ENCODE measurements around the gene TXNDC11.

The TXNDC11 gene

GRCh38 chr16:11719762-11720161 is 22.9 kb downstream of the TXNDC11 start:
- Histone ChIP-seq H3K27ac (ENCODE audit: low read length) (no peak overlapping the region), H3K9me3 (ENCODE audit: control insufficient read depth, insufficient read depth, low read length) (no peaks in the 10 kb centered on the region), H3K4me1 (ENCODE audit: control insufficient read depth, insufficient read depth, low read length) (no peaks in the 10 kb centered on the region), H3K4me3 (ENCODE audit: low read length) (no peak overlapping the region), H3K36me3 (ENCODE audit: control insufficient read depth, insufficient read depth, low read length) (peaks cover 3% of the 10 kb centered on the region; the same call in 1 of the 2 replicates), H3K27me3 (ENCODE audit: control insufficient read depth, insufficient read depth, low read length) (no peaks in the 10 kb centered on the region)
- no peak for DNase-seq (ENCODE audit: low read depth, low spot score)
- WGBS (ENCODE audit: insufficient coverage, insufficient read length): no CpG with 5 or more reads among the region's 4 CpGs

GRCh38 chr16:11719171-11719570 is 23.5 kb downstream of the TXNDC11 start:
- H3K36me3 ChIP-seq (ENCODE audit: control insufficient read depth, insufficient read depth, low read length): peaks cover 3% of the 10 kb centered on the region; the same call in 1 of the 2 replicates
- H3K27ac ChIP-seq (ENCODE audit: low read length): no peak overlapping the region
- no peaks in the 10 kb centered on the region for H3K9me3 ChIP-seq (ENCODE audit: control insufficient read depth, insufficient read depth, low read length)
- H3K4me1 ChIP-seq (ENCODE audit: control insufficient read depth, insufficient read depth, low read length): no peaks in the 10 kb centered on the region
- DNase-seq (ENCODE audit: low read depth, low spot score): no peak
- no peak overlapping the region for H3K4me3 ChIP-seq (ENCODE audit: low read length)
- H3K27me3 ChIP-seq (ENCODE audit: control insufficient read depth, insufficient read depth, low read length): no peaks in the 10 kb centered on the region

GRCh38 chr16:11717811-11718210 is 24.8 kb downstream of the TXNDC11 start:
- no peak for DNase-seq (ENCODE audit: low read depth, low spot score)
- Histone ChIP-seq H3K27ac (ENCODE audit: low read length) (no peak overlapping the region), H3K4me1 (ENCODE audit: control insufficient read depth, insufficient read depth, low read length) (no peaks in the 10 kb centered on the region), H3K9me3 (ENCODE audit: control insufficient read depth, insufficient read depth, low read length) (no peaks in the 10 kb centered on the region), H3K4me3 (ENCODE audit: low read length) (no peak overlapping the region), H3K36me3 (ENCODE audit: control insufficient read depth, insufficient read depth, low read length) (peaks cover 3% of the 10 kb centered on the region; the same call in 1 of the 2 replicates), H3K27me3 (ENCODE audit: control insufficient read depth, insufficient read depth, low read length) (no peaks in the 10 kb centered on the region)
- no CpG with 5 or more reads among the region's 5 CpGs for WGBS (ENCODE audit: insufficient coverage, insufficient read length)

GRCh38 chr16:11716336-11716735 is 26.3 kb downstream of the TXNDC11 start:
- no peak for DNase-seq (ENCODE audit: low read depth, low spot score)
- Histone ChIP-seq H3K27me3 (ENCODE audit: control insufficient read depth, insufficient read depth, low read length) (no peaks in the 10 kb centered on the region), H3K4me3 (ENCODE audit: low read length) (no peak overlapping the region), H3K27ac (ENCODE audit: low read length) (no peak overlapping the region), H3K4me1 (ENCODE audit: control insufficient read depth, insufficient read depth, low read length) (no peaks in the 10 kb centered on the region), H3K9me3 (ENCODE audit: control insufficient read depth, insufficient read depth, low read length) (no peaks in the 10 kb centered on the region), H3K36me3 (ENCODE audit: control insufficient read depth, insufficient read depth, low read length) (peaks cover 3% of the 10 kb centered on the region; the same call in 1 of the 2 replicates)

- H3K4me3 ChIP-seq (ENCODE audit: low read length): no peak overlapping the region
- H3K4me1 ChIP-seq (ENCODE audit: control insufficient read depth, insufficient read depth, low read length): no peaks in the 10 kb centered on the region
- H3K36me3 ChIP-seq (ENCODE audit: control insufficient read depth, insufficient read depth, low read length): peaks cover 3% of the 10 kb centered on the region; the same call in 1 of the 2 replicates
- no peaks in the 10 kb centered on the region for H3K27me3 ChIP-seq (ENCODE audit: control insufficient read depth, insufficient read depth, low read length)
- no CpG with 5 or more reads among the region's 8 CpGs for WGBS (ENCODE audit: insufficient coverage, insufficient read length)
- no peak for DNase-seq (ENCODE audit: low read depth, low spot score)
- H3K9me3 ChIP-seq (ENCODE audit: control insufficient read depth, insufficient read depth, low read length): no peaks in the 10 kb centered on the region
- H3K27ac ChIP-seq (ENCODE audit: low read length): no peak overlapping the region
Observed at GRCh38 chr16:11715246-11715947, 27.3 kb downstream of the TXNDC11 start.

- WGBS (ENCODE audit: insufficient coverage, insufficient read length): no CpG with 5 or more reads among the region's 3 CpGs
- Histone ChIP-seq H3K27ac (ENCODE audit: low read length) (no peak overlapping the region), H3K27me3 (ENCODE audit: control insufficient read depth, insufficient read depth, low read length) (no peaks in the 10 kb centered on the region), H3K36me3 (ENCODE audit: control insufficient read depth, insufficient read depth, low read length) (no peaks in the 10 kb centered on the region), H3K4me1 (ENCODE audit: control insufficient read depth, insufficient read depth, low read length) (no peaks in the 10 kb centered on the region), H3K4me3 (ENCODE audit: low read length) (no peak overlapping the region), H3K9me3 (ENCODE audit: control insufficient read depth, insufficient read depth, low read length) (no peaks in the 10 kb centered on the region)
- no peak for DNase-seq (ENCODE audit: low read depth, low spot score)
Observed at GRCh38 chr16:11712122-11712521, 30.5 kb downstream of the TXNDC11 start.

- no peak for DNase-seq (ENCODE audit: low read depth, low spot score)
- Histone ChIP-seq H3K36me3 (ENCODE audit: control insufficient read depth, insufficient read depth, low read length) (no peaks in the 10 kb centered on the region), H3K4me3 (ENCODE audit: low read length) (no peak overlapping the region), H3K4me1 (ENCODE audit: control insufficient read depth, insufficient read depth, low read length) (no peaks in the 10 kb centered on the region), H3K9me3 (ENCODE audit: control insufficient read depth, insufficient read depth, low read length) (no peaks in the 10 kb centered on the region), H3K27me3 (ENCODE audit: control insufficient read depth, insufficient read depth, low read length) (no peaks in the 10 kb centered on the region), H3K27ac (ENCODE audit: low read length) (no peak overlapping the region)
- no CpG with 5 or more reads among the region's 4 CpGs for WGBS (ENCODE audit: insufficient coverage, insufficient read length)
Observed at GRCh38 chr16:11711662-11712061, 31.0 kb downstream of the TXNDC11 start.

GRCh38 chr16:11708421-11708820 is 34.2 kb downstream of the TXNDC11 start:
- WGBS (ENCODE audit: insufficient coverage, insufficient read length): no CpG with 5 or more reads among the region's 1 CpG
- no peaks in the 10 kb centered on the region for H3K27me3 ChIP-seq (ENCODE audit: control insufficient read depth, insufficient read depth, low read length)
- H3K4me3 ChIP-seq (ENCODE audit: low read length): no peak overlapping the region
- no peak for DNase-seq (ENCODE audit: low read depth, low spot score)
- H3K36me3 ChIP-seq (ENCODE audit: control insufficient read depth, insufficient read depth, low read length): no peaks in the 10 kb centered on the region
- H3K27ac ChIP-seq (ENCODE audit: low read length): no peak overlapping the region
- no peaks in the 10 kb centered on the region for H3K4me1 ChIP-seq (ENCODE audit: control insufficient read depth, insufficient read depth, low read length)
- H3K9me3 ChIP-seq (ENCODE audit: control insufficient read depth, insufficient read depth, low read length): no peaks in the 10 kb centered on the region

GRCh38 chr16:11707679-11708197 is 34.9 kb downstream of the TXNDC11 start:
- H3K4me3 ChIP-seq (ENCODE audit: low read length): no peak overlapping the region
- no peaks in the 10 kb centered on the region for H3K4me1 ChIP-seq (ENCODE audit: control insufficient read depth, insufficient read depth, low read length)
- no CpG with 5 or more reads among the region's 4 CpGs for WGBS (ENCODE audit: insufficient coverage, insufficient read length)
- no peaks in the 10 kb centered on the region for H3K27me3 ChIP-seq (ENCODE audit: control insufficient read depth, insufficient read depth, low read length)
- H3K27ac ChIP-seq (ENCODE audit: low read length): no peak overlapping the region
- no peaks in the 10 kb centered on the region for H3K36me3 ChIP-seq (ENCODE audit: control insufficient read depth, insufficient read depth, low read length)
- no peaks in the 10 kb centered on the region for H3K9me3 ChIP-seq (ENCODE audit: control insufficient read depth, insufficient read depth, low read length)
- DNase-seq (ENCODE audit: low read depth, low spot score): no peak

GRCh38 chr16:11706180-11706742 is 36.4 kb downstream of the TXNDC11 start:
- no peaks in the 10 kb centered on the region for H3K4me1 ChIP-seq (ENCODE audit: control insufficient read depth, insufficient read depth, low read length)
- H3K9me3 ChIP-seq (ENCODE audit: control insufficient read depth, insufficient read depth, low read length): no peaks in the 10 kb centered on the region
- no CpG with 5 or more reads among the region's 5 CpGs for WGBS (ENCODE audit: insufficient coverage, insufficient read length)
- H3K36me3 ChIP-seq (ENCODE audit: control insufficient read depth, insufficient read depth, low read length): no peaks in the 10 kb centered on the region
- H3K4me3 ChIP-seq (ENCODE audit: low read length): no peak overlapping the region
- no peak overlapping the region for H3K27ac ChIP-seq (ENCODE audit: low read length)
- no peaks in the 10 kb centered on the region for H3K27me3 ChIP-seq (ENCODE audit: control insufficient read depth, insufficient read depth, low read length)
- DNase-seq (ENCODE audit: low read depth, low spot score): no peak

Data from iPS DF 6.9 (cell line).